IPS-18c (cell line): ENCODE measurements around the gene CEP89.
"Not testable (repeated sequence)": the region's sequence is repeated elsewhere in the genome, so short reads cannot be mapped to it uniquely, and the experiment has no call there.

Source experiments
- H3K4me3 ChIP-seq: 2 replicates; pipeline ENCODE4 v1.7.0; 2013; ENCODE audit warnings: low read depth, mild to moderate bottlenecking, low read length, moderate library complexity; ENCODE audit not compliant: insufficient read depth
- H3K9me3 ChIP-seq: one replicate; pipeline ENCODE4 v1.6.1; 2013; ENCODE audit warnings: mild to moderate bottlenecking, low read length, moderate library complexity; ENCODE audit not compliant: control insufficient read depth, insufficient read depth

The CEP89 gene

GRCh38 chr19:32880622-32881021 lies 91.1 kb downstream of the CEP89 start:
- Histone ChIP-seq H3K9me3 (no peaks in the 10 kb centered on the region), H3K4me3 (no peak overlapping the region)

GRCh38 chr19:32879741-32880140 lies 92.0 kb downstream of the CEP89 start:
- H3K4me3 ChIP-seq, result no peak overlapping the region
- H3K9me3 ChIP-seq, result no peaks in the 10 kb centered on the region

GRCh38 chr19:32878988-32879387 lies 92.8 kb downstream of the CEP89 start:
- no peak overlapping the region for H3K4me3 ChIP-seq
- no peaks in the 10 kb centered on the region for H3K9me3 ChIP-seq

- Histone ChIP-seq H3K4me3 (no peak overlapping the region), H3K9me3 (no peaks in the 10 kb centered on the region)
Measured at GRCh38 chr19:32877977-32878745, 93.6 kb downstream of the CEP89 start.

GRCh38 chr19:32877323-32877912 lies 94.3 kb downstream of the CEP89 start:
- H3K4me3 ChIP-seq, result no peak overlapping the region
- H3K9me3 ChIP-seq, result no peaks in the 10 kb centered on the region

- H3K9me3 ChIP-seq, result no peaks in the 10 kb centered on the region
- no peak overlapping the region for H3K4me3 ChIP-seq
Measured at GRCh38 chr19:32876919-32877285, 94.9 kb downstream of the CEP89 start.

- Histone ChIP-seq H3K9me3 (no peaks in the 10 kb centered on the region), H3K4me3 (no peak overlapping the region)
Measured at GRCh38 chr19:32876236-32876918, 95.4 kb downstream of the CEP89 start.

GRCh38 chr19:32875428-32875827 lies 96.3 kb downstream of the CEP89 start:
- Histone ChIP-seq H3K4me3 (no peak overlapping the region), H3K9me3 (no peaks in the 10 kb centered on the region)

- Histone ChIP-seq H3K4me3 (no peak overlapping the region), H3K9me3 (no peaks in the 10 kb centered on the region)
Measured at GRCh38 chr19:32874605-32875004, 97.2 kb downstream of the CEP89 start.

GRCh38 chr19:32873247-32873959 lies 98.4 kb downstream of the CEP89 start:
- Histone ChIP-seq H3K9me3 (no peaks in the 10 kb centered on the region), H3K4me3 (no peak overlapping the region)

GRCh38 chr19:32872391-32872790 lies 99.4 kb downstream of the CEP89 start:
- no peaks in the 10 kb centered on the region for H3K9me3 ChIP-seq
- H3K4me3 ChIP-seq, result no peak overlapping the region

- Histone ChIP-seq H3K4me3 (no peak overlapping the region), H3K9me3 (no peaks in the 10 kb centered on the region)
Measured at GRCh38 chr19:32870981-32871451, 100.7 kb downstream of the CEP89 start.

- no peak overlapping the region for H3K4me3 ChIP-seq
- H3K9me3 ChIP-seq, result no peaks in the 10 kb centered on the region
Measured at GRCh38 chr19:32869966-32870573, 101.7 kb downstream of the CEP89 start.

- Histone ChIP-seq H3K9me3 (no peaks in the 10 kb centered on the region), H3K4me3 (no peak within 1 kb of the TSS)
Measured at GRCh38 chr19:32869369-32869965, 102.3 kb downstream of the CEP89 start, which contains the start of gene SLC7A9. Gene SLC7A9, minus strand, starts transcription at chr19:32869767. Its CDS starts 1,233 bp downstream, at chr19:32868534.

GRCh38 chr19:32868206-32868950 lies 103.4 kb downstream of the CEP89 start:
- Histone ChIP-seq H3K4me3 (no peak overlapping the region), H3K9me3 (no peaks in the 10 kb centered on the region)

- not testable (repeated sequence) for H3K4me3 ChIP-seq, H3K9me3 ChIP-seq
Measured at GRCh38 chr19:32867436-32867835, 104.3 kb downstream of the CEP89 start.
